GM23338 (cell line): ENCODE data around the gene KCNMB4. TPM values are rescaled to one million over a fixed set of nuclear protein-coding genes. Genes with fewer than 3 reads are reported as not detected.

Experiments used
- ATAC-seq: fragments of 200-7000 bp; cut with Tn5 transposase; 3 replicates; pipeline ENCODE4 v1.9.1; 2020
- DNase-seq: peaks from one replicate; pipeline ENCODE4 v3.0.0-alpha.2; 2015; ENCODE audit warnings: low spot score
- H2AFZ ChIP-seq: fragments of 200-600 bp; sonication (generic); 2 replicates; pipeline ENCODE4 v1.8.0; 2016; ENCODE audit warnings: antibody characterized with exemption, mild to moderate bottlenecking, moderate library complexity
- H3F3A ChIP-seq: fragments of 200-600 bp; sonication (generic); replicated peaks from 2 replicates; pipeline ENCODE4 v1.8.0; 2017; ENCODE audit warnings: antibody characterized with exemption, mixed run types, low read depth
- H3K27ac ChIP-seq: fragments of 200-600 bp; sonication (generic); 2 replicates; pipeline ENCODE4 v1.6.1; 2016; ENCODE audit warnings: low read depth
- H3K27me3 ChIP-seq: fragments of 200-600 bp; sonication (generic); 2 replicates; pipeline ENCODE4 v1.8.0; 2016; ENCODE audit warnings: mild to moderate bottlenecking, mixed run types, moderate library complexity; ENCODE audit not compliant: insufficient read depth
- H3K36me3 ChIP-seq: fragments of 200-600 bp; sonication (generic); 2 replicates; pipeline ENCODE4 v1.8.0; 2016; ENCODE audit warnings: mild to moderate bottlenecking; ENCODE audit not compliant: insufficient read depth
- H3K4me1 ChIP-seq: fragments of 200-600 bp; sonication (generic); 2 replicates; pipeline ENCODE4 v1.8.0; 2016; ENCODE audit warnings: mild to moderate bottlenecking, moderate library complexity; ENCODE audit not compliant: insufficient read depth
- H3K4me2 ChIP-seq: fragments of 200-600 bp; sonication (generic); 2 replicates; pipeline ENCODE4 v1.7.1; 2017; ENCODE audit warnings: mixed run types
- H3K4me3 ChIP-seq: fragments of 200-600 bp; sonication (generic); 2 replicates; pipeline ENCODE4 v1.6.1; 2016; ENCODE audit warnings: mixed run types
- H3K79me2 ChIP-seq: fragments of 200-600 bp; sonication (generic); replicated peaks from 2 replicates; pipeline ENCODE4 v1.8.0; 2017; ENCODE audit warnings: mild to moderate bottlenecking; ENCODE audit not compliant: insufficient read depth
- H3K9me2 ChIP-seq: fragments of 200-600 bp; sonication (generic); 2 replicates; pipeline ENCODE4 v1.8.0; 2017; ENCODE audit not compliant: insufficient read depth
- H4K20me1 ChIP-seq: fragments of 200-600 bp; sonication (generic); replicated peaks from 2 replicates; pipeline ENCODE4 v1.8.0; 2017; ENCODE audit warnings: mild to moderate bottlenecking; ENCODE audit not compliant: insufficient read depth
- H3K27ac Mint-ChIP-seq: 2 replicates; pipeline ENCODE4 v1.8.0; 2020; ENCODE audit warnings: inconsistent platforms, mild to moderate bottlenecking, moderate library complexity, mixed read lengths
- H3K27me3 Mint-ChIP-seq: 3 replicates; pipeline ENCODE4 v1.8.0; 2022; ENCODE audit warnings: low read depth, mild to moderate bottlenecking, moderate library complexity, mixed read lengths, inconsistent platforms; ENCODE audit not compliant: insufficient read depth, poor library complexity
- H3K36me3 Mint-ChIP-seq: 3 replicates; pipeline ENCODE4 v1.8.0; 2021; ENCODE audit warnings: low read depth, mild to moderate bottlenecking, inconsistent platforms, moderate library complexity, mixed read lengths
- H3K4me1 Mint-ChIP-seq: 3 replicates; pipeline ENCODE4 v1.8.0; 2020; ENCODE audit warnings: mild to moderate bottlenecking, inconsistent platforms, mixed read lengths
- H3K4me3 Mint-ChIP-seq: 3 replicates; pipeline ENCODE4 v1.8.0; 2021; ENCODE audit warnings: moderate library complexity, mild to moderate bottlenecking, inconsistent platforms, mixed read lengths
- H3K9me3 Mint-ChIP-seq: 3 replicates; pipeline ENCODE4 v1.8.0; 2020; ENCODE audit warnings: moderate library complexity, mild to moderate bottlenecking, inconsistent platforms, mixed read lengths
- CREB1 ChIP-seq: fragments of 250-450 bp; sonication (Bioruptor Pico); IDR thresholded peaks from 2 replicates; pipeline ENCODE4 v1.5.0; 2020; ENCODE audit warnings: low read depth, mild to moderate bottlenecking, moderate library complexity
- CTCF ChIP-seq, 2 experiments: fragments of 200-600 bp in 1 of 2; sonication (generic) in 1 of 2; conservative IDR thresholded peaks; 2 replicates each; pipeline versions ENCODE4 v1.5.1 to v1.6.1; 2016 to 2017; ENCODE audit warnings: antibody characterized with exemption in 2 of 2, low read depth in 2 of 2, mild to moderate bottlenecking in 2 of 2, moderate library complexity in 1 of 2
- EZH2 ChIP-seq: fragments of 200-600 bp; sonication (generic); IDR thresholded peaks from one replicate; pipeline ENCODE4 v1.8.0; 2017; ENCODE audit warnings: antibody characterized with exemption, mild to moderate bottlenecking, low read depth; ENCODE audit not compliant: unreplicated experiment
- EZH2phosphoT487 ChIP-seq: fragments of 200-600 bp; sonication (generic); IDR thresholded peaks from one replicate; pipeline ENCODE4 v1.8.1; 2018; ENCODE audit warnings: antibody characterized with exemption; ENCODE audit not compliant: unreplicated experiment
- JUNB ChIP-seq: IDR thresholded peaks from one replicate; pipeline ENCODE4 v1.6.1; 2016; ENCODE audit warnings: antibody characterized with exemption; ENCODE audit not compliant: unreplicated experiment
- NANOG ChIP-seq: IDR thresholded peaks from 2 replicates; pipeline ENCODE4 v1.6.1; 2016; ENCODE audit warnings: antibody characterized with exemption, borderline replicate concordance
- POLR2AphosphoS5 ChIP-seq: IDR thresholded peaks from 2 replicates; pipeline ENCODE4 v1.6.1; 2016; ENCODE audit warnings: antibody characterized with exemption, low read depth
- REST ChIP-seq: IDR thresholded peaks from one replicate; pipeline ENCODE4 v1.6.1; 2018; ENCODE audit warnings: antibody characterized with exemption; ENCODE audit not compliant: unreplicated experiment
- STAT1 ChIP-seq: IDR thresholded peaks from one replicate; pipeline ENCODE4 v1.6.1; 2016; ENCODE audit warnings: antibody characterized with exemption; ENCODE audit not compliant: unreplicated experiment
- ZNF114 ChIP-seq: fragments of 250-450 bp; sonication (Bioruptor Pico); IDR thresholded peaks from 2 replicates; pipeline ENCODE4 v1.5.0; 2020; ENCODE audit warnings: mild to moderate bottlenecking, moderate library complexity
- ZNF331 ChIP-seq: fragments of 250-450 bp; sonication (Bioruptor Pico); IDR thresholded peaks from 2 replicates; pipeline ENCODE4 v1.5.0; 2020; ENCODE audit warnings: low read depth, mild to moderate bottlenecking, moderate library complexity
- ZNF462 ChIP-seq: fragments of 250-450 bp; sonication (Bioruptor Pico); IDR thresholded peaks from 2 replicates; pipeline ENCODE4 v1.5.0; 2020; ENCODE audit warnings: mild to moderate bottlenecking, moderate library complexity
- polyA plus RNA-seq: library from polyadenylated mRNA; unstranded; fragments of >200 nt; fragmentation: Nextera tagmentation; extraction: Ambion mirVana; gene quantifications from 2 replicates; pipeline ENCODE4 v1.2.1, GENCODE V29; 2016
- total RNA-seq: library from RNA; depleted of rRNA; stranded (reverse); fragments of >200 nt; shearing (Covaris generic); gene quantifications from 2 replicates; pipeline ENCODE4 v1.2.3, GENCODE V29; 2014
- TF ChIP-seq, protein P1 (sequence below): IDR thresholded peaks from 2 replicates; pipeline ENCODE4 v1.6.1; 2016; ENCODE audit warnings: antibody characterized with exemption

The KCNMB4 gene
- total and polyA plus RNA-seq, 2 experiments from 2014 or later, result 9.4 to 14.7 TPM

GRCh38 chr12:70422631-70423030 lies 56.5 kb downstream of the KCNMB4 start:
- H3K9me3 Mint-ChIP-seq, result peaks cover 2% of the 10 kb centered on the region; the same call in 1 of the 3 replicates

More at GRCh38 chr12:70422631-70423030, 56.5 kb downstream of the KCNMB4 start:
- Histone ChIP-seq H2AFZ (no peak overlapping the region), H3K36me3 (no peaks in the 10 kb centered on the region), H4K20me1 (0 out of 2 replicates have a peak, but pooled peaks cover 2% of the 10 kb centered on the region), H3K27me3 (no peaks in the 10 kb centered on the region), H3F3A (no peaks in the 10 kb centered on the region), H3K79me2 (no peaks in the 10 kb centered on the region), H3K4me2 (no peak overlapping the region), H3K27ac (no peak overlapping the region), H3K4me3 (no peak overlapping the region), H3K4me1 (no peaks in the 10 kb centered on the region), H3K9me2 (no peaks in the 10 kb centered on the region)
- TF ChIP-seq STAT1, result no peak
- TF ChIP-seq CREB1 (CRISPR knock-in tag), result no peak
- TF ChIP-seq, protein P1, sequence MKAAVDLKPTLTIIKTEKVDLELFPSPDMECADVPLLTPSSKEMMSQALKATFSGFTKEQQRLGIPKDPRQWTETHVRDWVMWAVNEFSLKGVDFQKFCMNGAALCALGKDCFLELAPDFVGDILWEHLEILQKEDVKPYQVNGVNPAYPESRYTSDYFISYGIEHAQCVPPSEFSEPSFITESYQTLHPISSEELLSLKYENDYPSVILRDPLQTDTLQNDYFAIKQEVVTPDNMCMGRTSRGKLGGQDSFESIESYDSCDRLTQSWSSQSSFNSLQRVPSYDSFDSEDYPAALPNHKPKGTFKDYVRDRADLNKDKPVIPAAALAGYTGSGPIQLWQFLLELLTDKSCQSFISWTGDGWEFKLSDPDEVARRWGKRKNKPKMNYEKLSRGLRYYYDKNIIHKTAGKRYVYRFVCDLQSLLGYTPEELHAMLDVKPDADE, result no peak
- TF ChIP-seq NANOG, result no peak
- no peak for TF ChIP-seq ZNF331 (CRISPR knock-in tag)
- TF ChIP-seq REST, result no peak
- TF ChIP-seq EZH2, result no peak
- TF ChIP-seq CTCF (conservative IDR thresholded peaks at IDR 0.05; ENCODE audit: low read depth in 2 of 2), result no peak
- TF ChIP-seq JUNB, result no peak
- TF ChIP-seq ZNF114 (CRISPR knock-in tag), result no peak
- no peak for TF ChIP-seq EZH2phosphoT487
- TF ChIP-seq POLR2AphosphoS5, result no peak
- TF ChIP-seq ZNF462, result no peak
- Mint-ChIP-seq H3K4me3 (no peak overlapping the region), H3K27ac (no peak overlapping the region), H3K36me3 (peaks cover 22% of the 10 kb centered on the region), H3K27me3 (peaks cover 1% of the 10 kb centered on the region), H3K4me1 (no peaks in the 10 kb centered on the region)
- ATAC-seq (no peak), DNase-seq (no peak)
